ENCODE measurements around the gene SLC37A1.

Gene SLC37A1

GRCh38 chr21:42496120-42496838 lies 17.4 kb upstream of the SLC37A1 start, which contains the start of gene RSPH1:
Gene RSPH1 (minus strand): TSS chr21:42496224. CDS start chr21:42496186, 38 bp downstream.
- H3K4me3 ChIP-seq (ENCODE audit: low read depth, low read length) = peak within 1 kb of the TSS; percentile 94
- TF ChIP-seq CTCF (IDR thresholded peaks at IDR 0.05; ENCODE audit: insufficient read depth, low read depth, low read length, missing control alignments) = peak; percentile 1
- peak; percentile 99 for DNase-seq (ENCODE audit: low read depth)

- DNase-seq (ENCODE audit: low read depth) = peak; percentile 13
- H3K4me3 ChIP-seq (ENCODE audit: low read depth, low read length) = peak overlapping the region; percentile 82
- TF ChIP-seq CTCF (IDR thresholded peaks at IDR 0.05; ENCODE audit: insufficient read depth, low read depth, low read length, missing control alignments) = no peak
Measured at GRCh38 chr21:42496839-42497202, 16.8 kb upstream of the SLC37A1 start.

- TF ChIP-seq CTCF (IDR thresholded peaks at IDR 0.05; ENCODE audit: insufficient read depth, low read depth, low read length, missing control alignments) = no peak
- no peak overlapping the region for H3K4me3 ChIP-seq (ENCODE audit: low read depth, low read length)
- no peak for DNase-seq (ENCODE audit: low read depth)
Measured at GRCh38 chr21:42498012-42498411, 15.6 kb upstream of the SLC37A1 start.

- H3K4me3 ChIP-seq (ENCODE audit: low read depth, low read length) = no peak overlapping the region
- no peak for TF ChIP-seq CTCF (IDR thresholded peaks at IDR 0.05; ENCODE audit: insufficient read depth, low read depth, low read length, missing control alignments)
- no peak for DNase-seq (ENCODE audit: low read depth)
Measured at GRCh38 chr21:42499444-42500112, 14.1 kb upstream of the SLC37A1 start.

GRCh38 chr21:42500225-42500624 lies 13.4 kb upstream of the SLC37A1 start:
- no peak for TF ChIP-seq CTCF (IDR thresholded peaks at IDR 0.05; ENCODE audit: insufficient read depth, low read depth, low read length, missing control alignments)
- no peak overlapping the region for H3K4me3 ChIP-seq (ENCODE audit: low read depth, low read length)
- DNase-seq (ENCODE audit: low read depth) = no peak

GRCh38 chr21:42500736-42501135 lies 12.9 kb upstream of the SLC37A1 start:
- no peak for TF ChIP-seq CTCF (IDR thresholded peaks at IDR 0.05; ENCODE audit: insufficient read depth, low read depth, low read length, missing control alignments)
- DNase-seq (ENCODE audit: low read depth) = no peak
- H3K4me3 ChIP-seq (ENCODE audit: low read depth, low read length) = no peak overlapping the region

All from GM12865 (cell line).